Posterior cingulate gyrus (tissue), 11 donors: ENCODE results near the gene PLEKHO1.
"Not testable (repeated sequence)": the region's sequence is repeated elsewhere in the genome, so short reads cannot be mapped to it uniquely, and the experiment has no call there.

Source experiments
- DNase-seq, 10 donors: peaks; one replicate each; pipeline versions ENCODE4 v3.0.0 to v3.0.0-alpha.2; 2020 to 2021; ENCODE audit warnings: mixed read lengths in 3 of 10
- intact Hi-C: fragments of 100-400 bp; cut with DNase I; formaldehyde crosslinking; loops from one replicate; pipeline ENCODE4 v1.15.1; 2023

PLEKHO1 gene, protein sequence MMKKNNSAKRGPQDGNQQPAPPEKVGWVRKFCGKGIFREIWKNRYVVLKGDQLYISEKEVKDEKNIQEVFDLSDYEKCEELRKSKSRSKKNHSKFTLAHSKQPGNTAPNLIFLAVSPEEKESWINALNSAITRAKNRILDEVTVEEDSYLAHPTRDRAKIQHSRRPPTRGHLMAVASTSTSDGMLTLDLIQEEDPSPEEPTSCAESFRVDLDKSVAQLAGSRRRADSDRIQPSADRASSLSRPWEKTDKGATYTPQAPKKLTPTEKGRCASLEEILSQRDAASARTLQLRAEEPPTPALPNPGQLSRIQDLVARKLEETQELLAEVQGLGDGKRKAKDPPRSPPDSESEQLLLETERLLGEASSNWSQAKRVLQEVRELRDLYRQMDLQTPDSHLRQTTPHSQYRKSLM

DNA sequence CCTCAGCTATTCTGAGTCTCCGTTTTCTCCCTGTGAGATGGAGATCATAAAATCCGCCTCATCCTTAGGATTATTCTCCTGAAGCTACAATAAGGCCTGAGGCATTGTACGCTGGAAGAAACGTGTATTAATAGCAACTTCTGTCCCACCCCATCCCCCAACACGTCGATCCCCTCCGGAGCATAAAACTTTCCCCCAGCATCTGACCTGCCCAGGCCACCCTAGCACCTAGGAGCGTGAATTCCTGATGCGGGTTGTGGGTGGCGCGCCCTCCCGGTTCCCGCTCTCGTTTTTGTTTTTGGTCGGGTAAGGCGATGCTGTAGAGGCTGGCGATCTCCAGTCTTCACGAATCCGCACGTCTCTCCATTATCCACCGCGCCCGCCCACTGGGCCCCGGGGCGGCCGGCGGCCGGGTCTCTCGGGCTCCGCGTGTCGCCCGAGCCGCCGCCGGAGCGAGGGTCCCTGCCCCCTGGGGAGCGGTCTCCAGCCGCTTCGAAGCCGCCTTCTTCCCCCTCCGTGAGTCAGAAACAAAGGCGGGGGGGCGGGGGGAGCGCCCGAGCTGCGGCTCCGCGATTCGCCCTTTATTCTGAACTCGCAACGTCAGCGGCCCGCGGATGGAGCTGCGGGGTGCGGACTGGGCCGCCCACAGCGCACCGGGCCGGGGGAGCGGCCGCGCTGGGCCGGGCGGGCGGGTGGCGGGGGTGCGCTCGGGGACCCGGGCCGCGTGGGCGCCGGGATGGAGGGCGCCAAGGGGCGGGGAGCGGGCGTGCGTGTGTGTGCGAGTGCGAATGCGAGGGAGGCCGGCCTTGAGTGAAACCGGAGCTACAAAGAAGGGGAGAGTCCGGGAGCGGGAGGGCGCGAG, at the start of gene PLEKHO1:
Gene PLEKHO1 (plus strand): TSS at position 646 of the 862 bp plus-strand sequence. CDS start 342 bp downstream, outside the sequence.
- DNase-seq, result peak in 9 of 10 donors; percentile 60 to 93 (median 74)
- intact Hi-C loops, result no loop called here

DNA sequence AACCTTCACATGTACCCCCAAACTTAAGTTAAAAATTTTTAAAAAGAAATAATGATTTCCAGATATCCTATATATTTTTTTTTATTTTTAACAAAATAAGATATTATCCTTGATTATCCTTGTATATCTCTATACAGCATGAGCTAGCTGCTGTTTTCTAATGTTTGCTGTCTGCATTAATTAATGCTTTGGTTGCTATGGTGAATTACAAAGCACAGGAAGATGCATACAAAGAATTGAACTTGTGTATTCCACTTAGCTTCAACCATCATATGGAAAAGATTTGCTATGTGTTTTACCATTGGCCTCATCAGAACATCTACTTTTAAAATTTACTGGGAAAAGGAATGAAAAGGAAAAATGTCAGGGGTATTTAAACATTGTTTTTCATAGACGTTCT, 46.7 kb upstream of the PLEKHO1 start:
- DNase-seq, result no peak
- intact Hi-C loops, result no loop called here

DNA sequence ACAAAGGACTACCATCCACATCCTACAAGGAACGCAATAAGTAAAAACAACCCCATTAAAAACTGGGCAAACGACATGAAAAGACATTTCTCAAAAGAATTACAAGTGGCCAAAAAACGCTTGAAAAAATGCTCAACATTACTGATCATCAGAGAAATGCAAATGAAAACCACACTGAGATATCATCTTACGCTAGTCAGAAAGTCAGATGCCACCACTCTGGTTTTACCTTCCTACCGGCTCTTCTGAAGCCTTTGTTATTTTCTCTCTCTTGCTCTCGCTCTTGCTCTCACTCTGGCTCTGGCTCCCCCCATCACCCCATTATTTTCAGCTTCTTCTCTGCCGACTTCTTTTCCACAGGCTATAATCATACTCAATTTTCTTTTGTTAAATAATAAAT, 43.4 kb upstream of the PLEKHO1 start:
- DNase-seq, result no peak
- intact Hi-C loops, result no loop called here

DNA sequence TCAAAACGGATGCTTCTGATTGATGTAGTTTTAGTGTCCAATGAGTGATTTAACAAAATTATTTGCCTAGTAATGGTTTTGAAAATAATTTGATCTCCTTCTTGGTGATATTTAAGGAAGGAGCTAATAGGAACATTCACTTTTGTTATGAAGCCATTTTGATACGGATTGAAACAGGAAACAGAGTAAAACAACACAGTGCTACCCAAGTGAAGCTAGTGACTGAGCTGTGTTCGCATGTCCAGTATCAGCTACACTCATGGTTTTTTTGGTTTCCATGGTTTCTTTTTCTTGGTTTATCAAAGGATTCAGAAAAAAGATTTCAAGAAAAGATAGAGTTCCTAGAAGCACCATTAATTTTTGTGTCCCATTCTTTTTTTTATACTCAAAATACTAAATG, 40.1 kb upstream of the PLEKHO1 start:
- DNase-seq, result no peak
- intact Hi-C loops, result no loop called here

DNA sequence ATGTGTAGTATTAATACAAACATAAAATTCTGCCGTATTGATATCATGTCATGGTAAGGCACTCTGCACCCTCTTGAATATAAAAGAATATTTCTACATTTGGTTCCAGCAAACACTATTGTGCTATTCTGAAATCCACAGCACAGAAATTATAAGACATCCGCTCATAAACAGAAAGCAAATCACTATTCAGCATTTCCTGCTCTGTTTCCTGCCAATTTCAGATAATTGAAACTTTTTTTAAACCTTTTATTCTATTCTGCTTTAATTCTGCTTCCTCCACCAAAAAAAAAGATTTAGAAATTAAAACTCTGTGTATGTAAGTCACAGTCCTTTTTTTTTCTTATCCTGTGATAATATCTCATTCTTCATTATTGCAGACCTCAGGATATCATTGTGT, 39.6 kb upstream of the PLEKHO1 start:
- DNase-seq, result no peak
- intact Hi-C loops, result no loop called here

DNA sequence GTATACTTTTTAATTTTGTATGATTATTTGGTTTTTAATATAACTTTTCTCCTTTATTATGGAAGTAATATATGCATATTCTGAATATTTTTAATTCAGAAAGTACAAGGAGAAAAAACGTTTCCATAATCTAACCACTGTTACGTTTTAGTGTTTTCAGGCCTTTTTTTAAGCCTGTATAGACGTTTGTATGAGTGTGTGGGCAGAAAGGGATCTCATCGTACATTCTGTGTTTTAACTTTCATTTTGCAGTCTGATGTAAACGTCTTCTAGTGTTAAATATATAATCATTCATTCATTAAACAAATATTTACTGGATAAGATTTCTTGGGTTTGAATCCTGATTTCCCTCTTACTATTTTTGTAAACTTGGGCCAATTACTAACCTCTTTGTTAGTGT, 38.0 kb upstream of the PLEKHO1 start:
- intact Hi-C loops, result no loop called here
- no peak for DNase-seq

DNA sequence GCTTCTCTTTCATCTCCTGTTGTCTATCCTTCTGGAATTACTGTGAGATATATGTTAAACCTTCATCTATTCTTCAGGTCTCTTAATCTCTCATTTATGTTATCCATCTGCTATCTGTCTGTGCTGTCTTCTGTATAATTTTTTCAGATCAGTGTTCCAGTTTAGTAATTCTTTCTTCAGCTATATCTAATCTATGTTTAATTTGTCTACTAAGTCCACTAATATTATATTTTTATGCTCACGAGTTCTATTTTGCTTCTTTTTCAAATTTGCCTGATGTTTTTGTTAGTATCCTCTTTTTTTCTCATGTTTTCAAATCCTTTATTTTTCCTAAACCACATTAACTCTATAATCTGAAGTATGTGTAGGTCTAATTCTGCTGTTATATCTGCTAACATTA, 34.6 kb upstream of the PLEKHO1 start:
- no peak for DNase-seq
- intact Hi-C loops, result no loop called here

DNA sequence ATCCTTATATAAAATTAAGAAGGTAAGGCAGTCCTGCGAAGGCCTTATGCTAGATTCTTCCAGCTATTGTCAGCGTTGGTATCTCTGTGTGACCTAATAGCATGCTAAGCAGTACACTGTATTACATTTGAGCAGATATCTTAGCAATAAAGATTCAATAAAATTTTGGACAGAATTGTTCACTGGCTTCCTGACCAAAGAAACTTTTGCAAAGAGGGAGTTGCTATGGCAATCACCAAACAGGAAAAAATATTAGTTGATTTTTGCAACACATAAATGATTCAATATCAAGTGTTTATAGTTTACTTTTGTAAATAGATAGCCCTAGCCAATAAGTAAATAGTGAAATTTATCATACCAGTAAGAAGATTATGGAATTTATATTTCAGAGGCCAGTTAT, 31.0 kb upstream of the PLEKHO1 start:
- intact Hi-C loops, result no loop called here
- no peak for DNase-seq

DNA sequence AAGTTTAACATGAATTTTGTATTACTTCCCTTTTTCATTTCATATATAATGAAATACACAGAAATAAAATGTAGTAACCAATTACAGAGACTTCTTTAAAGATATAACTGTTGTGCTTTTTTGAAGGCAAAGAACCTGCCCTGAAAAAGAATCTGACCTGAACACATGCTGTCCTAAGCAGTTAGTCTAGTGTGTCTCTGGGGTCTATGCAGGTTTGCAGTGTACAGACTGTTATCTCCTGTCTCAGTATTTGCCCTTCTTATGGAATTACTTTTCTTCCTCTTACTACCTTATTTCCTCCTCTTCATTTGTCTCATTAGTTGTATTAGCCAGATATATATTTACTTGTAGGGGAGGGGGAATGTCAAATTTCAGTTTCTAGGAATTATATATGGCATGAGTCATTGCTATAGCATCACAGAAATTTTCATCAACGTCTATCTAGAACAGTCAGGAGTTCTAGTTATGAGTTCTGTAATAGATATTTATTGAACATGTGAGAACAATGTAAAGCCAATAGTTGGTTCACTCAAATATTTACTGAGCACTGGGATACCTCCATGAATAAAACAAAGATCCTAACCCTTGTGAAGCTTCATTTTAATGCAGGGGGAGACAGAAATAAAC, 28.4 kb upstream of the PLEKHO1 start:
- intact Hi-C loops, result no loop called here
- no peak for DNase-seq

DNA sequence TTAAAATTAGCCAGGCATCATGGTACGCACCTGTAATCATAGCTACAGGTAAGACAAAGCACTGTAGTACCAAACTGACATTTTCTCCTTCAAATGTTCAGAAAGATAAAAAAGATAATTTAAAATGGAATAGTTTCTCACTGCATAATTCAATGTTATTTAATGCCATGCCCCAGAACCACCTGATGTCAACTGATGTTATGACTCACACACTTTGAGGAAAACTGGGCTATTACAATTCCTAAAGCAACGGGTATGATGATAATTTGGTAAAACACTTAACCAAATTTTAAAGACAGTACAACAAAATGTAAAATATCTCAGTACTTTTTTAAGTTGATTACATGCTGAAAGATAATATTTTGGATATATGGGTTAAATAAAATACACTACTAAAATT, 22.9 kb upstream of the PLEKHO1 start:
- intact Hi-C loops, result no loop called here
- DNase-seq, result no peak

DNA sequence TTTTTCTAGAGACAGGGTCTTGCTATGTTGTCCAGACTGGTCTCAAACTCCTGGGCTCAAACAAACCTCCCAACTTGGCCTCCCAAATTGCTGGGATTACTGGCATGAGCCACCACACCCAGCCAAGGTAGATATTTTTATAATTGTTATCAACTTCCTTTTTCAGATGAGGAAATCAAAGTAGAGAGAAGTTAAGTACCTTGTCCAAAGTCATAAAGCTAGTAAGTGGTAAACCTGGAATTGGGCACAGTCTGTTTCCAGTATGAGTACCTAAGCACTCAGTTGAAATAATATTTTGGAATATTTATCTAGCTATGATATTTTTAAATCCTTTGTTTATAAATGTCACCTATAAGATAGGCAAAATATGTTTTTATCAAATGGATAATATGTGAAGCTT, 22.3 kb upstream of the PLEKHO1 start:
- no peak for DNase-seq
- intact Hi-C loops, result no loop called here

DNA sequence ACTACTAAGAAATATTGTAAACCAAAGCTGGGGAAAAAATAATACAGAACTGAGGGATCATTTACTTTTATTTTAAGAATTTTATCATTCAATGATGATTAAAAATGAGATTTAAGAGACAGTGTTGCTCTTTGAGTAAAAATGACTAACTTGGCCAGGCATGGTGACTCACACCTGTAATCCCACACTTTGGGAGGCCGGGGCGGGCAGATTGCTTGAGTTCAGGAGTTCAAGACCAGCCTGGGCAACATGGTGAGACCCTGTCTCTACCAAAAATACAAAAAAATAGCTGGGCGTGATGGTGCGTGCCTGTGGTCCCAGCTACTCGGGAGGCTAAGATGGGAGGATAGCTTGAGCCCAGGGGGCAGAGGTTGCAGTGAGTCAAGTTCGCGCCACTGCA, 21.8 kb upstream of the PLEKHO1 start:
- peak in 1 of 10 donors; percentile 55 for DNase-seq
- intact Hi-C loops, result no loop called here

DNA sequence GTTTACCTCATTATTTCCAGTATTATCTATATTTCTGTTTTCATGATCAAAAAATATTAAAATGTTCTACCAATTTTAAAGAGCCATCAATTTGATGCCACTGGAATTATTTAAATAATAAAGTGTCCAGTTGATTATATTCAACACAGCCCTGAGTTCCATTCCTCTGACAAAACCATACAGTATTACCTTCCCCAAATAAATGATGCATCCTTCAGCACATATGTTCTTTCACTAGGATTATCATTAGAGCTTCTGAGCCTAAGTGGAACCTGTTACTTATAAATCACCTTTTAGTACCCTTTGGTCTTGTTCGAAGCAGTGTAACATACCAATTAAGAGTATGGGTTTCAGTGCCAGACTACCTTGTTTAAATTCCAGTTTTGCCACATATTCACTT, 17.3 kb upstream of the PLEKHO1 start:
- no peak for DNase-seq
- intact Hi-C loops, result no loop called here

DNA sequence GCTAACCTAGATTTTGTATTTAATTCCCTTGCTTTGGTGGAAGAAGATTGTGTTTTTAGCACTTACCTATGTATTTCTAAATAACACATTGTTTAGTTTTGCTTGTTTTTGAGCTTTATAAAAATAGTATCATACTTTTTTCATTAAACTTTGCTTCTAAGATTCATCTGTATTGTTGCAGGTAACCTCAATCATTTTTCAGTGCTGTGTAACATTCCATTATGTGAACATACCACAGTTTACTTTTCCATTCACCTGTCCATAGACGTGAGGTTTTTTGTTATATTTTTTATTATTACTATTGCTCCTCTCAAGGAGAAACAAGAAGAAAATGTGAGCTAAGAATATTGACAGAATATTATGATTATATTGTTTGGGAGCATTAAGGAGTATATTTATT, 15.2 kb upstream of the PLEKHO1 start:
- no peak for DNase-seq
- intact Hi-C loops, result no loop called here

DNA sequence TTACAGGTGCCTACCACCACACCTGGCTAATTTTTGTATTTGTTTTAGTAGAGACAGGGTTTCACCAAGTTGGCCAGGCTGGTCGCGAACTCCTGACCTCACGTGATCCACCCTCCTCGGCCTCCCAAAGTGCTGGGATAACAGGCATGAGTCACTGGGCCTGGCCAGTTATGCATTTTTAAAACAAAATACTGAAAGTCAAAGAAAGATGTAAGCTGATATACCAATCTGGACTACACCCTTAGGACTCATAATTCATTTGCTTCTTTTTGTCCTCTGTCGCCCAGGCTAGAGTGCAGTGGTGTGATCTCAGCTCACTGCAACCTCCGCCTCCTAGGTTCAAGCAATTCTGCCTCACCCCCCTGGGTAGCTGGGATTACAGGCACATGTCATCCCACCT, 14.3 kb upstream of the PLEKHO1 start:
- peak in 1 of 10 donors; percentile 48 for DNase-seq
- intact Hi-C loops, result not testable (repeated sequence)

DNA sequence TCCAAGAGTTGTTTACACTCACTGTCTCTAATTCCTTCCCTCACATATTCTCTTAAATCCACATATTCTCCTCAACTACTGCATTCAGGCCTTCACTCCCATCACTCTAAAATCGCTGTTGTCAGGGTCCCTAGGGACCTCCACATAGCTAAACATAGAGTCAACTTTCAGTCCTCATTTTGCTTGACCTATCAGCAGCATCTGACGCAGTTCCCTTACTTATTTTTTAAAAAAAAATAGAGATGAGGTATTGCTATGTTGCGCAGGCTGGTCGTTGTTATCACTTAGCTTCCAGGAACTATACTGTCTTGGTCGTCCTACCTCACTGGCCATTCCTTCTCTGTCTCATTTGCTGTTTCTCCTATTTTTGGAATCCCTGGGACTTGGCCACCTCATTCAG, 11.7 kb upstream of the PLEKHO1 start:
- intact Hi-C loops, result no loop called here
- no peak for DNase-seq

DNA sequence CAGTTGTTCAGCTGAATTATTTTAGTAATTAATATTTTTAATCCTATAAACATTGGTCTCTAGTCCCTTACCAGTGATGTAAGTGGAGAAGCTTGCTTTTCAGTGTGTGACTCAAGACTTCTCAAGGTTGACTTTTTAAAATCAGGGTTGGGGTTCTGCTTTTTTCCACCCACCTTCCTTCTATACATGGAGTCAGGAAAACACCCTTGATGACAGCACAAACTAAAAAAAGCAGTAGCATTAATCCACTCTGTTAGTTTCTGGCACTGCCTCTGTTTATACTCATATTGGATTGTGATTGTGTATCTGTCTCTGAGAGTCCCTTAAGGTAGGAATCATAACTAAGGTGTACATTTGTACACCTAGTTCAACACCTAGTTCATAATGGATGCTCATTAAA, 8.3 kb upstream of the PLEKHO1 start:
- intact Hi-C loops, result no loop called here
- DNase-seq, result no peak

DNA sequence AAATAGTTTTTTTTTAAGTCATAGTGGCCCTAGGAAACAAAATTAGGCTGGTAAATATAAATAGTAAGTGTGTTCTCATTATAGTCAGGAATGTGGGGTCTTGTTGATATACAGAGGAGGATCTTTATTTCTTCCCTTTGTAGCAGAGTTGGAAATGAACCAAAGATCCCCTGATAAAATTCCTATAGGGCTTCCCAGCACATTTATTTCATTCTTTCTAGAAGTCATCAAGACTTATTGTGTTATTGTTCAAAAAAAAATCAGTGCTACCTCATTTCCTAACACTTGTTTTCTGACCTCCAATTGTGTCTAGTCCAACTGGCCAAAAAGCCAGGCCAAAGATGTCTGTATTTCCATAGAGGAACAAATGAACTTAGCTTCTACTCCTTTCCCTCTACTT, 7.6 kb upstream of the PLEKHO1 start:
- DNase-seq, result no peak
- intact Hi-C loops, result no loop called here

DNA sequence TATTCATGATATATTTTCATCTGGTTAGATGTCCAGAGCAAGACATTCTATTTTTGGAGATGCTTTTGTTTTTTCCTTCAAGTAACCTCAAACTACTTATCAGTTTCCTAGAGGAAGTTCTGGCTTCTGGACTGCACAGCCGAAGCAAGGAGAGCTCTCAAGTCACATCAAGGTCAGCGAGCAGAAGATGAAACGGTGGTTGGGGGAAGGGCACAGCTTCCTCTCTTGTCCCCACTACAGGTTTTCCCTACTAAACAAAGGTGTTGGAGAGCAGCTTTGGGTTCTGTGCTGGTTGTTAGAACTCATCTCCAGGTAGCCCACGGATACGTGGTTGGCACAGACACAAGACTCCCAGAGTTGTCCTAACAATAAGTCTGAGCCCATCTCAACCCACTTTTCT, 5.1 kb upstream of the PLEKHO1 start:
- DNase-seq, result no peak
- intact Hi-C loops, result no loop called here

DNA sequence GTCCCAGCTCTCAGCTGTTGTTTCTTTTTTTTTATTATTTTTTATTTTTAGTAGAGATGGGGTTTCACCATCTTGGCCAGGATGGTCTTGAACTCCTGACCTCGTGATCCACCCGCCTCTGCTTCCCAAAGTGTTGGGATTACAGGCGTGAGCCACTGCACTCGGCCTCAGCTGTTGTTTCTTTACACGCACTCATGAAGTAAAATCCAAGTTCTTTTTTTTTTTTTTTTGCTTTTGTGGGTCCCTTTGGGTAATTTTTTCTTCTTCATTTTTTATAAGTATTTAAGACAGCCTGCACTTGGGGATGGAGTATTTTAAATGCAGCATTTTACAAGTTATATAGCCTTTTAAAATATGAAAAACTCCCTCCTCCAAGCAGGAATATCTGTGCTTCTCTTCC, 3.7 kb upstream of the PLEKHO1 start:
- DNase-seq, intact Hi-C loops: not testable (repeated sequence)

DNA sequence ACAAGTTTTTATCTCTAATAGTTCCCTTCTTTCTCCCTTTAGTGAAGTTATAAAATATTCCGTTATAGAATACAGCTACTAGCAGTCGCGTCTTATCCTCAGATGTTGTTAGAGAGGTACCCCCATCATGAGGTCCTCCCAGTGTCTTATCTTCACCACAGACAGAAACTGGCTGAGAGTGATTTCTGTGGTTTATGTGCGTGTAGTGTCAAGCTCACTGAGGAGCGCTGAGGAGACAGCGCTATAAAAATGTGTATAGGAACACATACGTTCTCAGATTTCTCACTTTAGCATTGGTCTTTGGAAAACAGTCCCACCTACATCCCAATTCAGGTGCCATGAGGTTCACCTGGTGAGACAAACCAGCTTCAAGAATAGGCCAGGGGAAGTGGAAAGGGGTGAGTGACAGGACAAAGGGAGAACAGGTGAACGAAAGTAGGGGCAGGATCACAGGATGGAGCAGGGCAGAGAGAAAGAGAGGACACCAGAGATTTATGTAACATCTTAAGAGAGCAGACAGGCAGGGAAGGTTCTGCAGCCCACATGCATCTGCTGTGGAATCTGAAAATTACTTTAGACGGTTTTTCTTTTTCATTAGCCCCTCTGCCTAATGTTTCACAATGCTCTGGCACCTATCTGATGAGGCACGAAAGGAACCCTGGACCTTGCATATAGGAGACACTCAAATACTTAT, 2.7 kb upstream of the PLEKHO1 start:
- intact Hi-C loops, result no loop called here
- peak in 1 of 10 donors; percentile 20 for DNase-seq
